Smooth muscle cell (in vitro differentiated cells): Measurements from ENCODE around the gene CSPG4. TPM values are rescaled to one million over a fixed set of nuclear protein-coding genes. Genes with fewer than 3 reads are reported as not detected.
"Not testable (repeated sequence)": the region's sequence is repeated elsewhere in the genome, so short reads cannot be mapped to it uniquely, and the experiment has no call there.

ENCODE experiments used
- DNase-seq: peaks from one replicate; lab custom pipeline; 2025; ENCODE audit not compliant: unreplicated experiment; lab: John Stamatoyannopoulos, UW
- H2AFZ ChIP-seq: fragments of 200-600 bp; sonication (generic); 2 replicates; pipeline ENCODE4 v1.6.0; 2016; ENCODE audit warnings: antibody characterized with exemption, low read depth, mild to moderate bottlenecking
- H3F3A ChIP-seq: fragments of 200-600 bp; sonication (generic); 2 replicates; pipeline ENCODE4 v1.6.0; 2017; ENCODE audit warnings: antibody characterized with exemption, low read depth
- H3K27ac ChIP-seq: fragments of 200-600 bp; sonication (generic); 2 replicates; pipeline ENCODE4 v1.5.1; 2016; ENCODE audit warnings: low read depth, mild to moderate bottlenecking
- H3K27me3 ChIP-seq: fragments of 200-600 bp; sonication (generic); 2 replicates; pipeline ENCODE4 v1.6.1; 2016; ENCODE audit warnings: low read depth, mild to moderate bottlenecking
- H3K36me3 ChIP-seq: fragments of 200-600 bp; sonication (generic); 2 replicates; pipeline ENCODE4 v1.5.1; 2016; ENCODE audit warnings: low read depth
- H3K4me1 ChIP-seq: fragments of 200-600 bp; sonication (generic); 2 replicates; pipeline ENCODE4 v1.5.1; 2016; ENCODE audit warnings: low read depth
- H3K4me2 ChIP-seq: fragments of 200-600 bp; sonication (generic); 2 replicates; pipeline ENCODE4 v1.6.0; 2016; ENCODE audit warnings: mild to moderate bottlenecking
- H3K4me3 ChIP-seq: fragments of 200-600 bp; sonication (generic); 2 replicates; pipeline ENCODE4 v1.5.1; 2016; ENCODE audit warnings: mild to moderate bottlenecking
- H3K79me2 ChIP-seq: fragments of 200-600 bp; sonication (generic); 2 replicates; pipeline ENCODE4 v1.6.0; 2016; ENCODE audit warnings: low read depth, mild to moderate bottlenecking
- H3K9ac ChIP-seq: fragments of 200-600 bp; sonication (generic); 2 replicates; pipeline ENCODE4 v1.6.0; 2016; ENCODE audit warnings: low read depth
- H3K9me3 ChIP-seq: fragments of 200-600 bp; sonication (generic); replicated peaks from 2 replicates; pipeline ENCODE4 v1.5.1; 2016; ENCODE audit warnings: low read depth
- H4K20me1 ChIP-seq: fragments of 200-600 bp; sonication (generic); 2 replicates; pipeline ENCODE4 v1.6.0; 2016; ENCODE audit warnings: low read depth
- CTCF ChIP-seq: fragments of 200-600 bp; sonication (generic); IDR thresholded peaks from 2 replicates; pipeline ENCODE4 v1.5.1; 2017; ENCODE audit warnings: borderline replicate concordance, mild to moderate bottlenecking, antibody characterized with exemption; ENCODE audit not compliant: insufficient read depth, poor library complexity, severe bottlenecking
- WGBS: methylation state at CpG from one replicate; pipeline ENCODE4 v1.1.7; 2016; ENCODE audit warnings: low lambda C conversion rate; 5-methylcytosine and 5-hydroxymethylcytosine counted together
- polyA plus RNA-seq: library from polyadenylated mRNA; unstranded; fragments of >200 nt; fragmentation: Nextera tagmentation; extraction: Ambion mirVana; gene quantifications from 2 replicates; pipeline ENCODE4 v1.2.1, GENCODE V29; 2016
- total RNA-seq: library from RNA; depleted of rRNA; stranded (reverse); fragments of >200 nt; gene quantifications from 2 replicates; pipeline ENCODE4 v1.2.3, GENCODE V29; 2014

CSPG4 gene
- total and polyA plus RNA-seq, 2 experiments from 2014 or later: 35.3 to 54.9 TPM

- no peaks in the 10 kb centered on the region for H3K27me3 ChIP-seq
- H3K27ac ChIP-seq: no peak overlapping the region
- WGBS: 93% methylated on average over 6 of the region's 6 CpGs
Measured at GRCh38 chr15:75636026-75636425, 76.6 kb downstream of the CSPG4 start.

GRCh38 chr15:75633922-75634321 lies 78.7 kb downstream of the CSPG4 start:
- peaks cover 19% of the 10 kb centered on the region for H4K20me1 ChIP-seq
- not testable (repeated sequence) for H3K4me1 ChIP-seq, H3K36me3 ChIP-seq, H3K27me3 ChIP-seq, H3F3A ChIP-seq, DNase-seq, H3K4me2 ChIP-seq, H3K9ac ChIP-seq, H3K27ac ChIP-seq, H3K4me3 ChIP-seq, H3K9me3 ChIP-seq, H2AFZ ChIP-seq
- WGBS: 91% methylated on average over 7 of the region's 7 CpGs
- peaks cover 27% of the 10 kb centered on the region for H3K79me2 ChIP-seq

More at GRCh38 chr15:75636026-75636425, 76.6 kb downstream of the CSPG4 start:
- Histone ChIP-seq H3K9me3 (no peaks in the 10 kb centered on the region), H3F3A (peaks cover 8% of the 10 kb centered on the region), H3K9ac (no peak overlapping the region), H2AFZ (no peak overlapping the region), H3K79me2 (peaks cover 31% of the 10 kb centered on the region), H3K36me3 (no peaks in the 10 kb centered on the region), H4K20me1 (peaks cover 23% of the 10 kb centered on the region), H3K4me3 (no peak overlapping the region), H3K4me1 (peaks cover 7% of the 10 kb centered on the region), H3K4me2 (no peak overlapping the region)
- no peak for TF ChIP-seq CTCF
- no peak for DNase-seq

GRCh38 chr15:75631935-75632334 lies 80.7 kb downstream of the CSPG4 start:
- Histone ChIP-seq H3K9ac (no peak overlapping the region), H3F3A (no peaks in the 10 kb centered on the region), H3K4me2 (no peak overlapping the region), H3K4me3 (no peak overlapping the region), H3K9me3 (no peaks in the 10 kb centered on the region), H3K79me2 (peaks cover 8% of the 10 kb centered on the region), H2AFZ (no peak overlapping the region), H3K27ac (no peak overlapping the region), H4K20me1 (peaks cover under 1% of the 10 kb centered on the region), H3K27me3 (no peaks in the 10 kb centered on the region), H3K36me3 (no peaks in the 10 kb centered on the region), H3K4me1 (no peaks in the 10 kb centered on the region)
- no peak for TF ChIP-seq CTCF
- DNase-seq: no peak

- H3K4me1 ChIP-seq: peaks cover 8% of the 10 kb centered on the region
- DNase-seq: peak; percentile 66
Measured at GRCh38 chr15:75625542-75626347, 86.9 kb downstream of the CSPG4 start, which contains the start of gene SNUPN. Gene SNUPN (minus strand): TSS chr15:75625725. CDS start chr15:75621051, 4,674 bp downstream.

More at GRCh38 chr15:75625542-75626347, 86.9 kb downstream of the CSPG4 start, which contains the start of gene SNUPN:
- 2% methylated on average over 46 of the region's 47 CpGs for WGBS
- Histone ChIP-seq H3K27ac (peak within 1 kb of the TSS; percentile 77), H3K36me3 (no peaks in the 10 kb centered on the region), H3K4me2 (peak within 1 kb of the TSS; percentile 89), H3K27me3 (no peaks in the 10 kb centered on the region), H3K9ac (peak within 1 kb of the TSS; percentile 67), H2AFZ (peak within 1 kb of the TSS; percentile 97), H4K20me1 (no peaks in the 10 kb centered on the region), H3K4me3 (peak within 1 kb of the TSS; percentile 93), H3F3A (peaks cover 22% of the 10 kb centered on the region), H3K79me2 (no peaks in the 10 kb centered on the region), H3K9me3 (no peaks in the 10 kb centered on the region)
- TF ChIP-seq CTCF: no peak

Other genes starting within 250 kb of the CSPG4 start
- 20.3 and 24.2 TPM in 2 replicates for gene PTPN9, start 133.5 kb downstream of the CSPG4 start, total RNA-seq
- 21.6 and 23.4 TPM in 2 replicates for gene PTPN9, start 133.5 kb downstream of the CSPG4 start, polyA plus RNA-seq
- 15.2 and 20.7 TPM in 2 replicates for gene SNUPN, start 87.1 kb downstream of the CSPG4 start, total RNA-seq
- gene SNUPN, start 87.1 kb downstream of the CSPG4 start, polyA plus RNA-seq: 24.0 and 26.7 TPM in 2 replicates
- 54.1 and 55.6 TPM in 2 replicates for gene IMP3, start 72.6 kb downstream of the CSPG4 start, total RNA-seq
- 56.7 and 57.5 TPM in 2 replicates for gene IMP3, start 72.6 kb downstream of the CSPG4 start, polyA plus RNA-seq
- 9.7 and 13.6 TPM in 2 replicates for gene SNX33, start 64.9 kb downstream of the CSPG4 start, total RNA-seq
- gene SNX33, start 64.9 kb downstream of the CSPG4 start, polyA plus RNA-seq: 14.2 and 19.2 TPM in 2 replicates
- 44.7 and 65.1 TPM in 2 replicates for gene UBE2Q2, start 130.6 kb upstream of the CSPG4 start, total RNA-seq
- 32.6 and 32.8 TPM in 2 replicates for gene UBE2Q2, start 130.6 kb upstream of the CSPG4 start, polyA plus RNA-seq
- 51.5 and 55.9 TPM in 2 replicates for gene FBXO22, start 191.0 kb upstream of the CSPG4 start, total RNA-seq
- gene FBXO22, start 191.0 kb upstream of the CSPG4 start, polyA plus RNA-seq: 60.1 and 70.4 TPM in 2 replicates